ENCODE measurements around the gene CDKN2AIP.
"Not testable (repeated sequence)": the region's sequence is repeated elsewhere in the genome, so short reads cannot be mapped to it uniquely, and the experiment has no call there.

CDKN2AIP gene

GRCh38 chr4:183416879-183417755, 27.3 kb upstream of the CDKN2AIP start:
- DNase-seq, result no peak

GRCh38 chr4:183422962-183423631, 21.3 kb upstream of the CDKN2AIP start:
- DNase-seq, result no peak

GRCh38 chr4:183424109-183424744, 20.2 kb upstream of the CDKN2AIP start:
- DNase-seq, result no peak

GRCh38 chr4:183426507-183426906, 17.9 kb upstream of the CDKN2AIP start:
- no peak for DNase-seq

GRCh38 chr4:183429489-183429888, 14.9 kb upstream of the CDKN2AIP start:
- DNase-seq, result no peak

GRCh38 chr4:183430317-183430993, 14.0 kb upstream of the CDKN2AIP start:
- no peak for DNase-seq

GRCh38 chr4:183430994-183431347, 13.5 kb upstream of the CDKN2AIP start:
- no peak for DNase-seq

- no peak for DNase-seq
Observed at GRCh38 chr4:183431614-183432013, 12.8 kb upstream of the CDKN2AIP start.

GRCh38 chr4:183433183-183433582, 11.3 kb upstream of the CDKN2AIP start:
- DNase-seq, result not testable (repeated sequence)

- DNase-seq, result no peak
Observed at GRCh38 chr4:183434264-183434663, 10.2 kb upstream of the CDKN2AIP start.

- DNase-seq, result no peak
Observed at GRCh38 chr4:183434666-183435190, 9.7 kb upstream of the CDKN2AIP start.

- no peak for DNase-seq
Observed at GRCh38 chr4:183435803-183436202, 8.6 kb upstream of the CDKN2AIP start.

GRCh38 chr4:183436417-183436816, 8.0 kb upstream of the CDKN2AIP start:
- no peak for DNase-seq

- no peak for DNase-seq
Observed at GRCh38 chr4:183437452-183437851, 7.0 kb upstream of the CDKN2AIP start.

- no peak for DNase-seq
Observed at GRCh38 chr4:183438458-183439113, 5.8 kb upstream of the CDKN2AIP start.

- DNase-seq, result no peak
Observed at GRCh38 chr4:183441276-183441675, 3.2 kb upstream of the CDKN2AIP start.

- no peak for DNase-seq
Observed at GRCh38 chr4:183443655-183444213, 702 bp upstream of the CDKN2AIP start.

GRCh38 chr4:183445097-183445428, 627 bp downstream of the CDKN2AIP start:
- peak; percentile 57 for DNase-seq

- DNase-seq, result no peak
Observed at GRCh38 chr4:183447646-183448045, 3.2 kb downstream of the CDKN2AIP start.

GRCh38 chr4:183448436-183448835, 4.0 kb downstream of the CDKN2AIP start:
- no peak for DNase-seq

- DNase-seq, result no peak
Observed at GRCh38 chr4:183449193-183449882, 4.9 kb downstream of the CDKN2AIP start.

- no peak for DNase-seq
Observed at GRCh38 chr4:183450108-183450507, 5.7 kb downstream of the CDKN2AIP start.
